EL (cell line): ENCODE results near the gene ABHD6.
"Not testable (repeated sequence)": the region's sequence is repeated elsewhere in the genome, so short reads cannot be mapped to it uniquely, and the experiment has no call there.

Experiments
- DNase-seq: peaks from one replicate; pipeline ENCODE4 v3.0.0-alpha.2; 2016

Gene ABHD6

DNA sequence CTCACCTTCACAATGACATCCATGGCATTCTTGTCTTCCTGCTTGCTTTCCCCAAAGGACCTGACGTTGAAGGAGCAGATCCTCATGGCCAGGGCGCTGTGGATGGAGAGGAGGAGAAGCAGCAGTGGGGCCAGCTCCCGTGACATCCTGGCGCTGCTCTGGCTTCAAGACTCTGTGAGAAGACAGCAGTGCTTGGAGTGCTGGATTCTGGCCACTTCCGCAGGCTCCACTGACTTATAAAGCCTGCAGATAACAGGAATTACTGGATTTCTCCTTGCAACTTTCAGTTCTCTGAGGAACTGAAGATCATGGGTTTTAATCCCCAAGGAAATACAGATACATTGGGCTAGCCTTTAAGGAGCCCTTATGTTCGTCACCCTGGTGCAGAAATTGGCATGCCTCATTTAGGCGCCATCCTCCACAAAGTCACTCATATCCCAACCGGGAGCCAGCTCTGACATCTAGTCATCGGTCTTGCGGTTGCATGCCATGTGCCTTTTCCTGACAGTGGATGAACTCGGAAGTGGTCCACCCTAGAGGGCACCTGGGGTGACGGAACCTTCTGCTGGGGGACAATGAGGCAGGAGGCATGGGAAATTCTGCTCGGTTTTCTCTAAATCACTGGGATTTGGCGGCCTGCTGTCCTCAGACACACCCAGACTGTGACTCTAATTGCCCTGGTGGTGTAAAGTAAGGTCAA is 26.7 kb upstream of the ABHD6 start, which contains the start of gene DNASE1L3:
DNASE1L3 (minus strand) TSS at position 212 of the 700 bp plus-strand sequence; CDS start at position 146, 66 bp downstream.
- DNase-seq = no peak

DNA sequence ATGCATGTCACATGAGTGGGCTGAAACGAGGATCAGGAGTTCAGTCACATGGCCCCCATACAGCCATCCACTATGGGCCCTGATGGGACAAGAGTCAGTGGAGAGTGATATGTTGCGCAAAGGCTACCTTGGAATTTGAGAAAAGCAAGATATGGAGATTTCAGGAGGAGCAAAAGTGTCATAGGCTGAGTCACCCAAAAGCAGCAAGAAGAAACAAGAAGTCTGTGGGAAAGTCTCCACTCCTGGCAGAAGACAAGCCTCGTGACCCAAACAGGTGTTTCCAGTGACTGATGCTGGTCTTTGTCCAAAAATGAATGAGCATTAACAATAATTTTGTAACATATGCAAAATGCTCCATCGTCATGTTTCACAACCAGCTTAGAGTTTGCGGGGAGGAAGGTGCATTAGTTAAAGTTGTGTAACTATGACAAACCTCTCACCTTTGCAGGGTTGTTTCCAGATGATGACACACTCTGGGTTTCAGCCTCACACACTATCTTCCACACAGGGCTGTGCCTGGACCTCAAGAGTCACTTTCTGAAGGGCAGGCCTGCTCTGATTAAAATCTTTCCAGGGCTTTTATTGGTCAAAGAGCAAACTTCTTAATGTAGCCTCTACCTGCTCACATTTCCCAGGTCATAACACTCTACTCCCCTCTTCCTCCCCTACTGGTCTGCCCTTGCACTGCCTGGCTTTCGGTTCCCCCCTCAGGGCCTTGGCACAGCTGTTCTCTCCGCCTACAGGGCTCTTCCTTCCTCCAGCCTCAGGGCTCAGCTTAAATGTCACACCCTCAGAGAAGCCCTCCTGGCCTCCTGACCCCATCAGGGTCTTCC is 22.9 kb upstream of the ABHD6 start:
- peak; percentile 44 for DNase-seq

DNA sequence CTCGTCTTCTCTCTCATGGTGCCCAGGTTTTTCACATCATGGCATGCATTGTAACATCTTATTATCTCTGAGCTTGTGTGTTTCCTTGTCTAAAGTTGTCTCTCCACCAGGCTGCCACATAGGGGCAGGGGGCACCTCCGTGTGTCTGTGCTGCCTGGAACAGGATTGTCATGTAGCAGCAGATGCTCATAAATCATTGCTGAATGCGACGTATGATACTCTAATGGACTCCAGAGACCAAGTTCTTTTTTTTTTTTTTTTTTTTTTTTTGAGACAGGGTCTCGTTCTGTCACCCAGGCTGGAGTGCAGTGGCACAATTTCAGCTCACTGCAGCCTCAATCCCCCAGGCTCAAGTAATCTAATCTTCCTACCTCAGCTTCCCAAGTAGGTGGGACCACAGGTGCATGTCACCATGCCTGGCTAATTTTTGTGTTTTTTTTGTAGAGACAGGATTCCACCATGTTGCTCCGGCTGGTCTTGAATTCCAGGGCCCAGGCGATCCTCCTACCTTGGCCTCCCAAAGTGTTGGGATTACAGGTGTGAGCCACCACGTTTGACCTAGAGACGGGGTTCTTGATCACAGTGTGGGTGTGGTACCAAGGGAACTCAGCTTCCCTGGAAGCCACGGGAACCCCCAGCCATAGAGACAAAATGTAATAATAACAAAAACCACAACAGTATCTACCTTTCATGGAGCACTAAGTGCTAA is 22.1 kb upstream of the ABHD6 start:
- no peak for DNase-seq

DNA sequence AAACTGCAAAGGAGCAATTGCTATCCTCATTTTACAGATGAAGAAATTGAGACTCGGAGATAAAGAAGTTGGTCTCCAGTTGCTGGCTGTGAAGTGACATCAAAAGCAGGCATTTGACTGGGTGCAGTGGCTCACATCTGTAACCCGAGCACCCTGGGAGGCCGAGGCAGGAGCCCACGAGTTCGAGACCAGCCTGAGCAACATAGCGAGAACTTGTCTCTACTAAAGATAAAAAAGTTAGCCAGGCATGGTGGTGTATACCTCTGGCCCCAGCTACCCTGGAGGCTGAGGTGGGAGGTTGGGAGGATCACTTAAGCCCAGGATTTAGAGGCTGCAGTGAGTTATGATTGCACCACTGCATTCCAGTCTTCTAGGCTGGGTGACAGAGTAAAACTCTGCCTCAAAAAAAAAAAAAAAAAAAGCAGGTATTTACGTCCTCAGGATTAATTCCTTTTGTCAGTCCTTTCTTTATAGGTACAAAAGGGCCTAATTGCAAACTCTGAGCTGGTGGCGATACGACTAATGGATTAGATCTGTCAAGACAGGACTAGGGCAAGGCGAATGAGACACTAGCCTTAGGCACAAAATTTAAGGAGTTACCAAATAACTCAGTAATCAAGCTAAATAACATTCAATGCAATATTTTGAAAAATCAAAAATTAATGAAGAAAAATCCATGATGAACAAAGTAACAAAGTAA is 20.9 kb upstream of the ABHD6 start:
- no peak for DNase-seq

DNA sequence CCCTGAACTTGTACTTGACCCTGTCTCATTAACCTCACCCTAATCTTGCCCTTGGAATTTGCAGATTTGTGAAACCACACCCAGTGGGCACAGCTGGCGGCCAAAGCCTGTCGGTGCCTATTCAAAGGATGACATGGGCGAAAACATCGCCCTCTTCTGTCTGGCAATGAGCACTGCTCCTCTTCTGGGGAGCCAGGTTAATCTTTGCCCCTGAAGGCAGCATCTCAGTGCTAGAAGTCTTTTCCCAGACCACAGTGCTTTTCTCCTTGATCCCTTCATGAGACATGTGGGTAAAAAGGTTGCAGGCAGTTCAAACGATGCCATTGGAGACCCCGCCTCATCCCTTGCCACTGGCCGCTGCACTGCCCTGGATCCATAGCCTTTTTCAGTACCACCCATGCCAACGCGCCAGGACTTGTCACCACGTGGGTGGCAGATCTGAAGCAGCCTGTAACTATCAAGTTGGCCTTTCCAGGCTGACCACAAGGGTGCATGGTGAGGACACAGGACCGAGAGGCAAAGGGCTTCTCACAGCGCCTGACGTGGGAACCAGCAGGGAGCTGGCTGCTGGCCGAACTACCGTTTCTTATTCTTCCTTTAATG is 20.3 kb upstream of the ABHD6 start:
- DNase-seq = peak; percentile 77

DNA sequence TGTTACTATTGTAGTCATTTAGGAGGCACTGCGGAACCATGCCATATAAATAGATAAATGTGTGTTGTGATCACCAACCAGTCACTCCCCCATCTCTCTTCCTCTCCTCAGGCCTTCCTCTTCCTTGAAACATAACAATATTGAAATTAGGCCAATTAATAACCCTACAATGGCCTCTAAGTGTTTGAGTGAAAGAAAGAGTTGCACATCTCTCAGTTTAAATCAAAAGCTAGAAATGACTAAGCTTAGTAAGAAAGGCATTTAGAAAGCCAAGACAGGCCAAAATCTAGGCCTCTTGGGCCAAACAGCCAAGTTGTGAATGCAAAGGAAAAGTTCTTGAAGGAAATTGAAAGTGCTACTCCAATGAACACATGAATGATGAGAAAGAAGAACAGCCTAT is 18.7 kb upstream of the ABHD6 start:
- no peak for DNase-seq

DNA sequence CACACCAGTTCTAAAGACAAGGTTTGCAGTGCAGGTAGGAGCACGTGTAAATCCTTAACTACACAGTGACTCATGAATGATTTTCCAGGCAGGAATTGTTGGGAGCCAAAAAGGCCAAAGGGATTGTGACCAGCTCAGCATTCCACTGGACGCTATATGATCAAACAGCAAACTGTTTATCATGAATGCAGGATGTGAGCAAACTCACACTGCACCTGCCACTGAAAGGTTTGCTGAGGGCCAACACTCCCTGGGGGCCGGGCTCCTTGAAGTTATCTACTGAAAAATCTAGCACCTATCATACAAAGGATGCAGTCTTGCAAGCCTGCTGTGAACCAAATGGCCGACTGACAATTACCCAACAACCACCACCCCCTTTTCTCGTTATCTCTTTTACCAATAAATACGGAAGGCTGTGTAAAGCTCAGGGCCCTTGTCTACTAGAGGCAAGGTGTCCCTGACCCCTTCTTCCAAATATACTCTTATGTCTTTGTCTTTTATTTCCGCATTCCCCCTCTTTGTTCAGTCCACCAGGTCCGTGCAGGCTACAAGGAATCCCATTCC is 15.3 kb upstream of the ABHD6 start:
- peak; percentile 25 for DNase-seq

DNA sequence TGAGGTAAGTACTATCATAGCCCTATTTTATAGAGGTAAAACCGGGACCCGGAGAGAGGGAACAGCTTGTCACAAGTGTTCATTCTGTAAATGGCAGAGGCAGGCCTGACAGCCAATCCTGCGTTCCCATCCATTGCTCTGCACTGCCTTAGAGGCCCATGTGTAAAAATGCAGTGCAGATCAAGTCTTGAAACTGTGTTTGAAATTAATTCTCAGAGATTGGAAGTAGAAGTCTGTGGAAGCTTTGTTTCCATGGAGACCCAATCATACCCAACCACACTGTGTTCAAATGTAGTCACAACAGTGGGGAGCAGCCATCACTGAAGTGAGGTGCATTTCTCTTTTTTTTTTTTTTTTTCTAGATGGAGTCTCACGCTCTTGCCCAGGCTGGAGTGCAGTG is 13.7 kb upstream of the ABHD6 start:
- no peak for DNase-seq

DNA sequence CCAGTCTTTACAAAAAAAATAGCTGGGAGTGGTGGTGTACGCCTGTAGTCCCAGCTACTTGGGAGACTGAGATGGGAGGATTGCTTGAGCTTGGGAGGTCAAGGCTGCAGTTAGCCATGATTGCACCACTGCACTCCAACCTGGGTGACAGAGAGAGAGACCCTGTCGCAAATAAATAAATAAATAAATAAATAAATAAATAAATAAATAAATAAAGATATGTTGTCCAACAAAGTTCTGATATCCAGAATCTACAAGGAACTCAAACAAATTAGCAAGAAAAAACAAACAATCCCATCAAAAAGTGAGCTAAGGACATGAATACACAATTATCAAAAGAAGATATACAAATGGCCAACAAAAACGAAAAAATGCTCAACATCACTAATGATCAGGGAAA is 9.7 kb upstream of the ABHD6 start:
- not testable (repeated sequence) for DNase-seq

DNA sequence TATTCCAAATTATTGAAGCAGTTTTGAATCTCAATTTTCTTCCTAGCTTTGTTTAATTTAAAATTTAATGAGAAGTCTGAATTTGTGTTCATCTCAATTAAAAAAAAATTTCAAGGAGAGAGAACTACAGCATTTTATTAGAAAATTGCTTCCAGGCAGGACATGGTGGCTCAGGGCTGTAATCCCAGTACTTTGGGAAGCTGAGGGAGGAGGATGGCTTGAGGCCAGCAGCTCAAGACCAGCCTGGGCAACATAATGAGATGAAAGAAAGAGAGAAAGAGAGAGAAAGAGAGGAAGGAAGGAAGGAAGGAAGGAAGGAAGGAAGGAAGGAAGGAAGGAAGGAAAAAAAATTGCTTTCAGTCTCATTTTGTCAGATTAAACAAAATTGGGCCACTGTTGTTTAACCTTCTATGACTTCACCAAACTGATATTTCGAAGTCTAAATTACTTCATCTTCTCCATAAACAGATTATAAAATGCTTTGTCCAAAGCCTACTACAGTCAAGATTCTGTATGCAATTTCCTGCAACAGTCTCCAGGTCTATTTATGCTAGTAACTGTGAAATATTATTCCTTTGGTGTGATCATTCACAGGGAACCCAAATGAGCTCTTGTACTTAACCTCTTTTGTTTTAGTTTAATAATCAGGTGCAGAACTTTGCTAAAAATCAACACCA is 6.6 kb upstream of the ABHD6 start:
- no peak for DNase-seq

DNA sequence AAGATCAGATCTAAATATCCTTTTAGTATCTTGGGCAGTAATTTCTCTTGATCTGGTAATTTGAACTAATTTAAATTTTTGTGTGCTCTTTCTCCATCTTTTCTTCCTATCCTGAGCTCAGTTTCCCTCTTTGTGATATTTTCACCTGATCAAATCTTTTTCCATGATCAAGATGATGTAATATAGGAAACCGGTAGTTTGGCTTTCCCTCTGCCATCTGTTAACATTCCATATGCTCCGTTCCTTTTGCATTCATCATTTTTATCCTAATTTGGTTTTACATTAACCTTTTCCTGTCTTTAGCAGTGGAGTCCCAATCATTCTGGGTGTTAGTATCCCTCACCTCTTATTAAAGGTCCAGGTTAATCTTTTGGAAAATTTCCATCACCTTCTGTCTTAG is 5.9 kb upstream of the ABHD6 start:
- DNase-seq = no peak

DNA sequence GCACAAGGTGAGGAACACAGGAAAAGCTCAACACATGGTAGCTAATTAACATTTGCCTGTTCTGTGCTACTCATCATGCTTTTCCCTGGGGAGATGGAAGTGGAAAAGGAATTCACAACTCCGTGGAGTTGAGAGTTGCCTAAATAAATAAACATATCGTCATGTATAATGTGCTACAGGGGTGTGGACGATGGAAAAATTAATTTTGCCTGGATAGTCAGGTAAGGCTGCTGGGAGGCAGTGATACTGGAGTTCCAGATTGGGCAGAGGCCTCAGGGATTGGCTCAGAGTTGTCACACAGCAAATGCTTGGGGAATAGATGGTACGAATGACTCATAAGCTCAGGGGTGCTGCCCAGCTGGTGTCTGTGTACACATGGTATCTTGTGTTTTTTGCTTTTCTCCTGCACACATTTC is 3.1 kb upstream of the ABHD6 start:
- DNase-seq = peak; percentile 56

DNA sequence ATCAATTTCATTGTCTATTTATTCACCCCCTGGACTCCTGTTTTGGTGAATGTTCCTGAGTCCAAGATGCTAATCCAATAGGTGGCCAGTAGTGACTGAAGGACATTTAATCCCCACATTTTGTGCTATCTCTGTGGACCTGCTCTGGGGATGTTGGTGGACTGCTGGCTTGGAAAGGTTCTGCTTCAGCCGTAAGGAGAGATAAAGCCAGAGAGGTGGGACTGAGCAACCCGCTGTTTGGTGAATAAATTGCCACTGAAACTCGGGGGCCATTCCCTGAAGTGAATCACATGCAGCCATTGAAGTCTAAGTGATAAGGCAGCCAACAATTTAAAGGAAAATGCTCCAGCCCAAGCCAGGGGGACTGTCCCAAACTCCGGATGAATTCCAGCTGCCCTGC is 1.6 kb upstream of the ABHD6 start:
- DNase-seq = no peak

DNA sequence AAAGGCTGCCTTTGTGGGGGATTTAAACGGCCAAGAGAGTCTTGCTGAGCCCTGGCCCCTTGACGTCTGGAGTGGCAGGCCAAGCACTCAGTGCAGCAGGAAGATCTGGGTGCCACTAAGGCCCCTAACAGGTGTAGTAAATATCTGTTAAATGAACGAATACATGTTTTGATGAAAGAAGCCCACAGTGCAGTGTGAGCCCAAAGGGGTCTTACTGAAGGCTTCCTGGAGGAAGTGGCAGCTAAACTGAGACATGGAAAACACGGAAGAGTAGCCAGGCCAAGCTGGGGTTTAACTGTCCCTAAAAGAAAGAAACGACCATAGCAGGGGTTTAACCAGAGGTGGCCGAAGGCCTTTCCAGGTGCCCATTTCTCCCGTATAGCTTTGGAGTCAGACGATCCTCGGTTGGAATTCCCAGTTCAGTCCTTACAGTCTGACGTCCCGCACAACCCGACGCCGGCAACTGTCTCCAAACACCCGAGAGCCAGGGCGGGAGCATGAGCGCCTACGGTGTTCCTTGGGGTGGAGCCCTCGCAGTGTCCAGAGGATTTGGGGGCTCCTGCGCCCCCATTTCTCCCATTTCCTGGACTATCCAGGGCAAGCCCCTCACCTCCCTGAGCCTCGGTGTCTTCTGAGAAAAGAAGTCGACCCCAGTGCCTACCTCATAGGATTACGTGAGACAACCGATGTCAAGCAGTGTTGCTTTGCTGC is 910 bp upstream of the ABHD6 start:
- no peak for DNase-seq

DNA sequence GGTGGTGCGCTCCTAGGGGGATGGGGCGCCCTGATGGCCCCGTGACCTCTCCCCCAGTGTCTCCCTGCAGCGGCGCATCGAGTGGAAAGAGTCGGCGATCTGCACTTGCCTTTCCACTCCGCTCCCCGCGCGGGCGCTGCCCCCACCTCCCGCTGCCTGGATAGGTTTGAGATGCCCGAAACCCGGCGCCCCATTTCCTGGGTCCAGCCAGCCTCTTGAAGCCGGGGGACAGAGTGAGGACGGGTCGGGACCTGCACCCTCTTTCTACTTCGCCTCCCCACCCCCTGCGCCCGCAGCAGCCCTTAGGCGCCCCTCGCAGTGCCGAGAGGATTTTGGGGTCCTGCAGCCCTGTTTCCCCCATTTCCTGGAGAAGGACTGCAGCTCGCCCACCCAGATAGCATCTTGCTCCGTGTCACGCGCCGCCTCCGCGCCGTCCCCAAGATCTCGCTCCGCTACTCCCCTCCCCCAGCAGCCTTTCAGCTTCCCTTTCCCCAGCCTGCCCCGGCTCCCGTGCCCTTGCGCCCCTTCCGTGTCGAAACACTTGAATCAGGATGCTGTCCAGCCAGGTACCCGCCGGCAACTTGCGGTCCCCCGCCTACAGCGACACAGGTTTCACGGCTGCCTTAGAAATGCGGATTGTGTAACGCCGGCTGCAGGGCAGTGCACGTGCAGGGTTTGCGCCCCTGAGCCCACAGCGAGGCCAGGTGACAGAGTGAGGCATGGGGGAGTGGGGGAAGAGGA is 519 bp downstream of the ABHD6 start:
- peak; percentile 55 for DNase-seq

DNA sequence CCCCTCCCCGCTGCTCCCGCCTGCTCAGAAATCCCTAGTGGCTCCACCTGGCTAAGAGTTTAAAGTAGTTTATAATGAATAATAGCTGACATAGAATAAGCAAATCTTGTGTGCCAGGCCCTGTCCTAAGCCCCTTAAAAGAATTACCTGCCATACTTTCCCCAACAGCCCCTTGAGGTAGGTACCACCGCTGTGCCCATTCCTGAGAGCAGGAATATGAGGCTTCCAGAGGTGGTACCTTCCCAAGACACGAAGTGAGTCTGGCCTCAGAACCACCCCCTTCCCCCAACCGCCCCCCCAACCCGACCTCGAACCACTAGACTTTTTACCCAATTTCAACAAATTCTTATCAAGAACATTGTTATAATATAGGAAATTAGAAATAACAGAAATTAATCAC is 1.2 kb downstream of the ABHD6 start:
- DNase-seq = no peak

DNA sequence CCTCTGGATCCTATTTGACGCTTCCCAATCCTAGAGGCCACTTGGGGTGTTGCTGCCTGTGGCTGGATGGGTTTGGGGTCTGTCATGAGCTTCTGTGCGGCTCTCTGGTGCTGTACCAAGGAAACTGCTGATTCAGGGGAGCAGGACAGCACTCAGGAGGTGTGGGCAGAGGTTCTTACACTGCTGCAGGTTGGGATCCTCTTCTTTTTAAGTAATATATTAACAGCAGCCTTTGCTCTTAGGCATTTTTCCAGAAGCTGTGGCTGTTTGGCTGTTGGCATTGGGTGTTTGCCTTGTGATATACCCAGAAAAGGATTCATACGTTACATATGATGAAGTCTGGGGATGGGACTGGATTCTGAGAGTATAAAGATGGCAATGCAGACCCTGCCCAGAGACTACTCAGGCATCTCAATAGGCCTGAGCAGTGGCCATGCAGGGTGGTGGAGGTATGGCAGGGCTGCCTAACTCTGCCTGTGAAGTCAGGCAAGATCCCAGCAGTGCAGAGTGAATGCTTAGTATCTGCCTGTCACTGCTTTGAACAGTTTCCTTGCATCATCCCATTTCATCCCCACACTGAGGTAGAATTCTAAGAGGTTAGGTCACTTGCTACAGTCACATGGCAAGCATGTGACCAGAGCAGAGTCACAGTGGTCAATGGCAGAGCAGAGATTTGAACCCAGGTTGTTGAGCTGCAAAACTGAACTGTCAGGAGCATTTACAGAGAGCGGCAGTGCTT is 3.9 kb downstream of the ABHD6 start:
- DNase-seq = peak; percentile 36

DNA sequence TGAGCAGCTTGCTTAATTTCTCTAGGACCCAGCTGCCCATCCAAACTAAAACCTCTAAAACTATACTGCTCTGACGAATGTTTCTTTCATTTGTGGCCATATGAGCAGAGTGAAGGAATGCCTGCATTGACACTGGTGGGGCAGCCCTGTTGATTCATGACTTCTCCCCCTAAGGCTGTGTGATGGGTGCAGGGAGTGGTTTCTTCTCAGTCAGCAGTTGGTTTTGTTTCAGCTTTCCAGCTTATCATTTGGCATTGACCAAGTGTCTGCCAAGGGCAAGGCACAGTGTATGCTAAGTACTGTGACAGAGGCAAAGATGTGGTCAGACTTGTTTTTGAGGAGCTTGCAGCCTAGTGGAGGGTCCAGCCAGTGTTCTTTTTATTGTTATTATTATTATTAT is 4.7 kb downstream of the ABHD6 start:
- DNase-seq = peak; percentile 79

DNA sequence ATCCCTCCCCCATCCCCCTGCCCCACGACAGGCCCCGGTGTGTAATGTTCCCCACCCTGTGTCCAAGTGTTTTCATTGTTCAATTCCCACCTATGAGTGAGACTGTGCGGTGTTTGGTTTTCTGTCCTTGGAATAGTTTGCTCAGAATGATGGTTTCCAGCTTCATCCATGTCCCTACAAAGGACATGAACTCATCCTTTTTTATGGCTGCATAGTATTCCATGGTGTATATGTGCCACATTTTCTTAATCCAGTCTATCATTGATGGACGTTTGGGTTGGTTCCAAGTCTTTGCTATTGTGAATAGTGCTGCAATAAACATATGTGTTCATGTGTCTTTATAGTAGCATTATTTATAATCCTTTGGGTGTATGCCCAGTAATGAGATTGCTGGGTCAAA is 5.3 kb downstream of the ABHD6 start:
- DNase-seq = not testable (repeated sequence)
